ENCODE results near the gene MAGEA3.
"Not testable (repeated sequence)": the region's sequence is repeated elsewhere in the genome, so short reads cannot be mapped to it uniquely, and the experiment has no call there.

Gene MAGEA3

DNA sequence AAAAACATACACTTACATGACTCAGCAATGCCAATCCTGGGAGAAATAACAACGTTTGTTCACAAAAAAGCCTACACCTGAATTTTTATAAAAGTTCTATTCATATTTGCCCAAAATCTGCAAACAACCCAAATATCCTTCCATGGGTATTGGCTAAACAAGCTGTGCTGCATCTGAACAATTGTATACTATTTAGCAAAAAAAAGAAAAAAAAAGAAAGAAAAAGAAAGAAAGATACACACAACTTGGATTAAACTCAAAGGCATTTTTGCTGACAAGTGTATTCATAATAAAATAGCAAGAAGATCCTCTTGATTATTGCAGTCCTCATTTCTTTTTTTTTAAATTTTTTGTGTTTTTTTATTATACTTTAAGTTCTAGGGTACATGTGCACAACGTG is 24.5 kb upstream of the MAGEA3 start:
- no peak for DNase-seq (ENCODE audit: low read depth in 2 of 2)
- no peak overlapping the region for H3K4me3 ChIP-seq (replicated peaks in 1 of 2; ENCODE audit: low read depth in 2 of 2, low read length in 2 of 2)
- TF ChIP-seq CTCF (IDR thresholded peaks at IDR 0.05; ENCODE audit: low read depth, low read length), result no peak

DNA sequence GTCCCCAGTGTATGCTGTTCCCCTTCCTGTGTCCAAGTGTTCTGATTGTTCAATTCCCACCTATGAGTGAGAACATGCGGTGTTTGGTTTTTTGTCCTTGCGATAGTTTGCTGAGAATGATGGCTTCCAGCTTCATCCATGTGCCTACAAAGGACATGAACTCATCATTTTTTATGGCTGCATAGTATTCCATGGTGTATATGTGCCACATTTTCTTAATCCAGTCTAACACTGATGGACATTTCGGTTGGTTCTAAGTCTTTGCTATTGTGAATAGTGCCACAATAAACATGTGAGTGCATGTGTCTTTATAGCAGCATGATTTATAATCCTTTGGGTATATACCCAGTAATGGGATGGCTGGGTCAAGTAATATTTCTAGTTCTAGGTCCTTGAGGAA is 23.9 kb upstream of the MAGEA3 start:
- not testable (repeated sequence) for H3K4me3 ChIP-seq (replicated peaks in 1 of 2; ENCODE audit: low read depth in 2 of 2, low read length in 2 of 2); DNase-seq (ENCODE audit: low read depth in 2 of 2)

GRCh38 chrX:152681012-152681411 is 17.6 kb upstream of the MAGEA3 start:
- DNase-seq (ENCODE audit: low read depth in 2 of 2); H3K4me3 ChIP-seq (replicated peaks in 1 of 2; ENCODE audit: low read depth in 2 of 2, low read length in 2 of 2): not testable (repeated sequence)

DNA sequence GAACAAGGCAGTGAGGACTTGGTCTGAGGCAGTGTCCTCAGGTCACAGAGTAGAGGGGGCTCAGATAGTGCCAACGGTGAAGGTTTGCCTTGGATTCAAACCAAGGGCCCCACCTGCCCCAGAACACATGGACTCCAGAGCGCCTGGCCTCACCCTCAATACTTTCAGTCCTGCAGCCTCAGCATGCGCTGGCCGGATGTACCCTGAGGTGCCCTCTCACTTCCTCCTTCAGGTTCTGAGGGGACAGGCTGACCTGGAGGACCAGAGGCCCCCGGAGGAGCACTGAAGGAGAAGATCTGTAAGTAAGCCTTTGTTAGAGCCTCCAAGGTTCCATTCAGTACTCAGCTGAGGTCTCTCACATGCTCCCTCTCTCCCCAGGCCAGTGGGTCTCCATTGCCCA is 1.8 kb downstream of the MAGEA3 start:
- not testable (repeated sequence) for DNase-seq (ENCODE audit: low read depth in 2 of 2); H3K4me3 ChIP-seq (replicated peaks in 1 of 2; ENCODE audit: low read depth in 2 of 2, low read length in 2 of 2)

GRCh38 chrX:152706500-152706899 is 7.9 kb downstream of the MAGEA3 start:
- H3K4me3 ChIP-seq (replicated peaks in 1 of 2; ENCODE audit: low read depth in 2 of 2, low read length in 2 of 2); DNase-seq (ENCODE audit: low read depth in 2 of 2): not testable (repeated sequence)

GRCh38 chrX:152709173-152709572 is 10.6 kb downstream of the MAGEA3 start, which contains the start of gene CSAG2:
CSAG2 (minus strand) TSS chrX:152709273; CDS start chrX:152709112, 161 bp downstream.
- not testable (repeated sequence) for DNase-seq (ENCODE audit: low read depth in 2 of 2); H3K4me3 ChIP-seq (replicated peaks in 1 of 2; ENCODE audit: low read depth in 2 of 2, low read length in 2 of 2)

DNA sequence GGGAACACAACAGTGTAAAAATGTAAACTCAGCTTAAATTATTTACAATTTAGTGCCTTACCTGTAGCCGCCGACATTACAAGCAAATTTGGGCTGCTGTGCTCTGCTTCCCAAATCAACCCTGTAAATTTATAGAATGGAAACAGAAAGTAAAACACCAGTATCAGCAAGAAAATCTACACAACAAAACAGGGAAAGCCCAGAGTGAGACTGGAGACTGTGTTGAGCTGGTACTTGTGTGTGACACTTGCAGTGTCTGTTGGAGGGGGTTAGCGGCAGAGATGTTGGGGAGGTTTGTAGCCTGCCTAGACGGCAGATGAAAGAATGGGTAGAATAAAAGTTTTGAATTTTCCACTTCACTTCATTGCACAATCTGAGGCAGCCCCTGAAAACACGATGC is 14.6 kb downstream of the MAGEA3 start:
- DNase-seq (ENCODE audit: low read depth in 2 of 2); H3K4me3 ChIP-seq (replicated peaks in 1 of 2; ENCODE audit: low read depth in 2 of 2, low read length in 2 of 2): not testable (repeated sequence)

- H3K4me3 ChIP-seq (replicated peaks in 1 of 2; ENCODE audit: low read depth in 2 of 2, low read length in 2 of 2); DNase-seq (ENCODE audit: low read depth in 2 of 2): not testable (repeated sequence)
These were observed 15.5 kb downstream of the MAGEA3 start, which contains the start of gene MAGEA2B for GRCh38 chrX:152713815-152714787. MAGEA2B (plus strand) TSS chrX:152714628; CDS start chrX:152717107, 2,479 bp downstream.

GRCh38 chrX:152725409-152725808 is 26.8 kb downstream of the MAGEA3 start:
- no peak for DNase-seq (ENCODE audit: low read depth in 2 of 2)
- no peak for TF ChIP-seq CTCF (IDR thresholded peaks at IDR 0.05; ENCODE audit: low read depth, low read length)
- H3K4me3 ChIP-seq (replicated peaks in 1 of 2; ENCODE audit: low read depth in 2 of 2, low read length in 2 of 2), result no peak overlapping the region

GRCh38 chrX:152733261-152733975 is 34.8 kb downstream of the MAGEA3 start, which contains the start of the genes CSAG1 and MAGEA12:
CSAG1 (minus strand) TSS chrX:152733721; CDS start chrX:152732460, 1,261 bp downstream.
MAGEA12 (plus strand) TSS chrX:152733757; CDS start chrX:152736162, 2,405 bp downstream.
- no peak for TF ChIP-seq CTCF (IDR thresholded peaks at IDR 0.05; ENCODE audit: low read depth, low read length)
- H3K4me3 ChIP-seq (replicated peaks in 1 of 2; ENCODE audit: low read depth in 2 of 2, low read length in 2 of 2), result no peak within 1 kb of the TSS
- DNase-seq (ENCODE audit: low read depth in 2 of 2), result no peak

- not testable (repeated sequence) for H3K4me3 ChIP-seq (replicated peaks in 1 of 2; ENCODE audit: low read depth in 2 of 2, low read length in 2 of 2); DNase-seq (ENCODE audit: low read depth in 2 of 2)
These were observed 35.7 kb downstream of the MAGEA3 start for GRCh38 chrX:152734143-152734858.

Data from cardiac fibroblast (primary cell).